NCI-H2029 (cell line): Measurements from ENCODE around the gene FSHR.

Experiments used
- DNase-seq: peaks from one replicate; lab custom pipeline; 2025; lab: John Stamatoyannopoulos, UW

Gene FSHR

GRCh38 chr2:49154140-49154539 is at the start of gene FSHR:
TSS of gene FSHR (minus strand) at chr2:49154515. CDS start at chr2:49154417, 98 bp downstream.
- no peak for DNase-seq

GRCh38 chr2:49199266-49199665 is 45.0 kb upstream of the FSHR start:
- DNase-seq = no peak

GRCh38 chr2:49194701-49195100 is 40.4 kb upstream of the FSHR start:
- DNase-seq = no peak

- DNase-seq = no peak
Observed at GRCh38 chr2:49192036-49192435, 37.7 kb upstream of the FSHR start.

DNA sequence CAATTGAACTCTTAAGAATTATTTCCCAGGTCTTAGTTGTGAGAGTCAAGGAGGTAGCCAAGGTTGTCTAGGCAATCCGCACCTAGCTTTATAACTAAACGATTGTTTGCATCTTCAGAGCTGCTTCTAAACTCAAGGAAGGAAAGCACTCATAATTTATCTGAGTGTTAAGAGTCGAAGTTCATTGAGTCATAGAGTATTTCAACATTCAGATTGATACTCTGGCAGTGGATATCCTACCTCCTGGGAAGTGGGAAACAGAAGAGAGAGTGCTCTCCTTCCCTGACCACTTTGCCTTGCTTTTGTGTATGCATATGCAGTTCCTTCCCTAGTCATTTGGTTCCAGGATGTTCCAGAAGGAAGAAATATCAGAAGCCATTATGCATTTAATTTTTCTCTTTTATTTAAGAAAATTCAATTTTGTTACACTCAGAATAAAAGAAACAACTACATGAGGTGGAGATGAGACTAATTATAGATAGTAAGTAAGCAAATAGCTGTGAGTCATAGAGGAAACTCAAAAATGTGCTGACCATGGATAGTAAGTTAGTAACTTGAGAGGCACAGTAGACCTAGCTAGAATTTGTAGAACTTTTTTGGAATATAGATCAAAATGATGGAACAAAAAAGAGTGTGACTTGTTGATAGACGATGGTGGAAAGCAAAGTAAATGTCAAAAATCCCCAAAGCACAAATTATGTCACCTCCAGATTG is 35.4 kb upstream of the FSHR start:
- no peak for DNase-seq

DNA sequence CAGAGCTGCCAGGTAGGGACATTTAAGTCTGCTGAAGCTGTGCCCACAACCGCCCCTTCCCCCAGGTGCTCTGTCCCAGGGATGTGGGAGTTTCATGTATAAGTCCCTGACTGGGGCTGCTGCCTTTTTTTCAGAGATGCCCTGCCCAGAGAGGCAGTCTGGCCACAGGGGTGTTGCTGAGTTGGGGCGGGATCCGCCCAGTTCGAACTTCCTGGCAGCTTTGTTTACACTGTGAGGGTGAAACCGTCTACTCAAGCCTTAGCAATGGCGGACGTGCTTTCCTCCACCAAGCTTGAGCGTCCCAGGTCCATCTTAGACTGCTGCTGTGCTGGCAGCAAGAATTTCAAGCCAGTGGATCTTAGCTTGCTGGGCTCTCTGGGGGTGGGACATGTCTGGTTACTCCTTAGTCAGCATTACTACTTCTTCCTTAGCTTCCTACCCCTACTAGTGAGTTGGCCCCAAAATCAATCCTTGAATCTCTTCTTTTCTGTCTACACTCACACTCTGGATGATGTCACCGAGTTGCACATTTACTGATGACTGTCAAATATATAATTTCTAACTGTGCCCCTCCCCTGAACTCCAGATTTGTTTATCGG is 31.8 kb upstream of the FSHR start:
- no peak for DNase-seq

DNA sequence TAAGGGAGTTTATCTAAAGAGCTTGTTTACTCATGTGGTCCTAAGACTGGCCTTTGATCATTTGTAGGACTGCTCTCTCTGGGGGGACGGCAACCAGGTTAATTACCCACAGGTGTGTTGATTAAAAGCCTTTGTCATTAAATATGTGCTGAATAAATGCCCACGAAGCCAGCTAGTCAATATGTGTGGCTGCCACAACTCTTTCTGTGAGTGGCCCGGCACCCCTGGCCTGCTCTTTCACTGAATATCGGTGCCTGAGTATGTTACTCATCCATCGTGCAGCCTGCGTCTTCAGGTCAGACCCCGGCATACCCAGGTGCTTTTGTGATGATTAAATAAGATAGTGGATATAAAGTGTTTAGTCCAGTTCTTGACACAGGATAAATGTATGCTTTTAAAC is 24.3 kb upstream of the FSHR start:
- no peak for DNase-seq

DNA sequence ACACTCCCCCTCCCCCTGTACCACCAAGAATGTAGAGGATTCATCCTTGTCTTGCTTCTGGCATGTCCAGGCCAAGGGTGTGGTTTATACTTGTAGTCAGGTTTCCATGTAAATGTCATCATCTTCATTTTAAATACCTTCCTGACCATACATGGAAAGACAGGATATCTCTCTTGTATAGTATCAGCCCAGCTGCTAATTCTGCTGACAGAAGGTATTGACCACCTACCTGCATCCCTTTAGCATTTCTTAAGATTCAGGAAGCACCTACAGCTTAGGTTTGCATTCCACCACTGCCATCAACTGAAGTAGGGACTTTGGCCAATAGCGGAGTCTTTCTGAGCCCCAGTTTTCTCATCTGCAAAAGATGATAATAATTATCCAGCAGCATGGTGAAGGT is 22.9 kb upstream of the FSHR start:
- DNase-seq = no peak

- no peak for DNase-seq
Observed at GRCh38 chr2:49175831-49176230, 21.5 kb upstream of the FSHR start.

DNA sequence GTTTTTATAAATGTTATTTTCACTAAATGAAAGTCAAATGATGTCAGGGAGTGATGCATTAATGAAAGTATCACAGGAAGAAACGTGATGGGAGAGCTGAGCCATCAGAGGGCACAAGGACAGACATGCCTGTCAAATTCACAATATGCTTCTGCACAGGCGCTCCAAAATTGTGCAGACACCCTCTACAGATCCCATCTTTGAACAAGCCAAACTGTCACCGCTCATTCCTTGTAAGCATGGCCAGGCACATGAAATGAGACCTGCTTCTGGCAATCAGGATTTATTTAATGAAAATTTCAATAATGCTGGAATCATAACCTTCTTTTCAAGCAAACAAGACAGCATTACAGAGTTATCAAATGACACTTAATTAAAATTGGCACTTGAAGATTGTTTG is 20.4 kb upstream of the FSHR start:
- no peak for DNase-seq

DNA sequence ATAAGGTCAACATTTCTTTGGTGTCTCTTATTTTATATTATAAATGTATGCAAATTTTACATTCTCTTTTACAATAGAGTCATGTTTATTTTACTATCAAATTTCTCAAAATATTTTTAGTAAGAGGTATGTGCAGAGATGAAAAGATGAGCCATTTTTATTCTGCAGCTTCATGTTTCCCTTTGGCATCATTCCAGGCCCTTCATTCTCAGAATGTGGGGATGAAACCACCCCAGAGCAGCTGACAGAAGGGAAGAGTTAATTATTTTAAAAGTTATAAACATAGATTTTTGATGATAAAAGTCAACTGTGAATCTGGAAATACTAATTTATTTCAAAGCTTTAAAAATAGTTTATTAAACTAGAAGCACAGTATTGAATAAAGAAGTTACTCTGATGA is 12.8 kb upstream of the FSHR start:
- DNase-seq = no peak

DNA sequence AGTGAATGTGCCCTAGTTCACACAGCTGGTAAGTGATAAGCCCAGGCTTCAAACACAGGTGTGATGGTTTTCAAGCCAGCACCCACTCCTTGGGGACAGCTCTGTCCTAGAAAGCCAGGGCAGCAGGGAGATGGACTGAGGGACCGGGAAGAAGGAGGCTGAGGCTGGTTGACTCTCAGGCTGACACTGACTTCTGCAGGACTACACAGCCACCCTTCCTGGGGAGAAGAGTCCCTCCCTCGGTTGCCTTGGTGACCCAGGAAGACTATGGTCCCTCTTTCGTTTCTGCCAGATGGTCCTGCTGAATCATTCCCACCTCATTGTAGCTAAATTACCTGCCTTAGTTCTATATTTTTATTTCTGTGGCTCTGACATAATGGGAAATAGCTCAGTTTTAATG is 11.3 kb upstream of the FSHR start:
- no peak for DNase-seq

GRCh38 chr2:49164729-49165128 is 10.4 kb upstream of the FSHR start:
- no peak for DNase-seq

DNA sequence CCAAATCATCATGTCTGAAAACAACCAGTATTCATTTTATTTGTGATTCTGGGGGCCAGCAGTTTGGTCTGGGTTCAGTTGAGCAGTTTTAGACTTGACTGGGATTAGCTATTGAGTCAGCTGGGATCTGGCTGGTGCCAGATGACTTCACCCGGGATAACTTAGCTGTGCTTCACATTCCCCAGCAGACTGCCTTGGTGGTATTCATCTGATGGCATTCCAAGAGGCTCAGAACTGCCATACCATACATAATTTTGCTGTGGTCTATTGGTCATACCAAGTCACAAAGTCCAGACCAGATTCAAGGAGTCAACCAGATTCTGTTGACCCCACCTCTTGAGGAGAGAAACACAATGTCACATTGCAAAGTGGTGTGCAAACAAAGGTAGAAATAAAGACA is 7.8 kb upstream of the FSHR start:
- no peak for DNase-seq

DNA sequence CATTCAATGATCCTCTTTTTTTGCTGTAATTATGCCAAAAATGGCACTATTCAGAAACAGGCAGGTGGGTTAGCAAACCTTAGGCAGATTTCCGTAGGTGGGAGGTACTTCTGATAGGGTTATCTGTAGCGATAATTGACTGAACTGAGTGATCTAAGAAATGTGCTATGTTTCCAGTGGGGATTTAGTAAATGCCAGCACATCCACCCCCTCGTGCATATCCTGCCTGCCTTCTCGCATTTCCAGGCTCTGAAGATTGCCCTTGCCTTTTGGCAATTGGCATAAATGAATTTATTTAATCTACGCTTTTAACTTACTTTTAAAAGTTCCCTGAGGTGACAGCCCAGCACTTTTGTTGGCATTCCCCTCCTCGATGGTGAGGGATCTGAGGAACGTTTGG is 576 bp upstream of the FSHR start:
- no peak for DNase-seq

DNA sequence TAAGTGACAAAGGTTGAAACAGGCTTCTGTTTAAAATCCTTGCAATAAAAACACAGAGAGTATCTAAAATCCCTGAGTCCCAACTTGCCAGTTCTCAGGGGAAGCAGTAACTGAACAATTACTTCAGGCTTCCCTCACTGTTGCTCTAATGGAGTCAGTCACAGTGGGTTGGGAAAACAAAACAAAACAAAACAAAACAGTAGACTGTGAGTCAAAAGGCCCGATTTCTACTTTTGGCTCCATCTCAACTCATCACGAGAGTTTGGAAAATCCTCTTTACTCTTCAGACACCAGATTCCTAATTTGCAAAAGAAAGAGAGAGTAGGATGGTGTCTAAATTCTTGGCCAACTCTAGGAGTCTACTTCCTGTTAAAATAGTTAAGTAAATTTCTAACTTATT is 1.1 kb downstream of the FSHR start:
- no peak for DNase-seq

DNA sequence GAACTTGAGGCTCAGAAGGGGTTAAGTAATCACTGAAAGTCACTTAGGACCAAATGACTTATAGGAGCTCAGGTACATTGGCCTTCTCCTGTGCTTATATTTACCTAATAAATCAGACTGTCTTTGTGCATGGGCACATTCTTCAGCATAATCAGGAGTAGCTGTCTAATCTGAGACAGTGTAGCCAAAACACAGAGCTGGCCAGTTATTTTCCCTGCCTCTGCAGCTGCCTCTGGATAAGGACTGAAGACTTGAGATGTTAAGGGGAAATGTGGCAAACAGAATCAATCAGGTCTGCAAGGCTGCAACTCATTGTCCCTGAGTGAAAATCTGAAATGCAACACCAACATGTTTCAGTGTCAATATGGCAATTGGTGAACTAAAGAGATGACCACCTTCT is 1.5 kb downstream of the FSHR start:
- no peak for DNase-seq

GRCh38 chr2:49146401-49146800 is 7.9 kb downstream of the FSHR start:
- no peak for DNase-seq

DNA sequence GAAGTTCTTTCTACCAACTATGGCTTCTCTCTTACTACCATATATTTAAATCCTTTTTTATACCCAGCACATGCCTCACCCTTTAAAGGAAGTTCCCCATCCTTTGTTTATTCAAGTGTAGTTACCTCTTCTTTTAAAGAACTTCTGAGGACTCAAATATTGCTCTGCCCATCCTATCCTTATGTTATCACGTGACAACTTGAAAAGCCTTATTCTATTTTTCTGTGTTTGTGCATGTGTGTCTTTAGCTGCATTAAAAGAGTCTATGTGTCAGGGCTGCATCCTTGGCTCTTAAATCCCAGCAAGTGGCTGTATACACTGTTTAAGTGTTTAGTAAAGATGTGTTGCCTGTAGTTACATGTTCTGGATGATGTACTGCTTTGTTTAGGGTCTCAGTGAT is 22.5 kb downstream of the FSHR start:
- no peak for DNase-seq

DNA sequence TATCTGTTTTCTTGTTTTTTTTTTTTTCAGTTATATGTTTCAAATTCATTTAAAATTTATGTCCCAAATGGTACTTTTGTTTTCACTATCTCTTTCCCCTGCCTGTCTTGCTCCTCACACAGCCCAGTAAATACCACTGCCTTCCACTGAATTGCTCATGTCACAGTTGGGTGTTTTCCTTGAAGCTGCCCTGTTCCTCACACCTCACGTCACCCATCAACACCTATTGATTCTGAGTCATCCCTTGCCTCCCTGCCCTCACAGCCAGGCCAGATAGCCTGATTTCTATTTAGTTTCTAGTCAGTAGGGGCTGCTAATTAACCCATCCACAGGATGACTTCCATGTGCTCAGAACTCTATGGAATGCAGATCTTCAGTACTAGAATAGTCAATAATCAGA is 25.3 kb downstream of the FSHR start:
- no peak for DNase-seq

- no peak for DNase-seq
Observed at GRCh38 chr2:49123600-49123999, 30.7 kb downstream of the FSHR start.

DNA sequence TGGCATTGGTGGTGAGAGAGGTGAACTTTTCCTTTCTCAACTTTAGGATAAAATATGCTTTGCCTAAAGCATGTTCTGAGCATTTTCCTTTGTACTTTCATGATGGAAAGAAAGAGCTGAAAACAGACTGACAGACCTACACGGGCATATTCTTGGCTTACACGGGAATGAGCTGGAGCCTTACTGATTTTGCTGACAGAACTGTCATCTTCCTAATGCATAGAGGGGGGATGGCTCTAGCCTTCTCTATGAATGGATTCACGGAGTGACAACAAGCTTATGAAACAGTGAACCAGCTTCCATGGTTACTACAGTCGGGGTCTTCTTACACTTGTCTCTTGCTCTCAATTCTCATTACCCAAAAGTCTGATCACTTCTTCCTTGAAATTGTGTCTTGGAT is 32.2 kb downstream of the FSHR start:
- DNase-seq = no peak

- DNase-seq = no peak
Observed at GRCh38 chr2:49113046-49113445, 41.3 kb downstream of the FSHR start.

DNA sequence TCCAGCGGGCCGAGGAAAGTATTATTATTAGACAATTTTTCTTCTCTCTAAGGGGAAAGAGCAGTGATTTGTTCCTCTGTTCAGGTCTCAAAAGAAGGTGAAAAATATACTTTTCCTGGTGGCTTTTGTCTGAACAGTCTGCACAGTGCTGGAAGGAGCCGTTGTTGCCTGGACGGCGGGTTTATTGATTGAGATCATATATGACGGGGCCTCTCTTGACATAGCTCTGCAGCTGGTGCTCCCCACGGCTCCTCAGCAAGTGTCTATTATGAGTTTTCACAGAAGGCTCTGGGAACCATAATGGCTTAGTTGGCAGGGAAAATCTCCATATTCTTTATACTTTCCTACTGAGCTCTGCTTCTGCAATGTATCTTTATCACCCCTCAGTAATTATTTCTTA is 42.9 kb downstream of the FSHR start:
- no peak for DNase-seq
